Measurements from ENCODE around the gene OCLN.
"Not testable (repeated sequence)": the region's sequence is repeated elsewhere in the genome, so short reads cannot be mapped to it uniquely, and the experiment has no call there.

The OCLN gene

GRCh38 chr5:69530561-69531405 lies 38.2 kb downstream of the OCLN start:
- no peak for DNase-seq

DNA sequence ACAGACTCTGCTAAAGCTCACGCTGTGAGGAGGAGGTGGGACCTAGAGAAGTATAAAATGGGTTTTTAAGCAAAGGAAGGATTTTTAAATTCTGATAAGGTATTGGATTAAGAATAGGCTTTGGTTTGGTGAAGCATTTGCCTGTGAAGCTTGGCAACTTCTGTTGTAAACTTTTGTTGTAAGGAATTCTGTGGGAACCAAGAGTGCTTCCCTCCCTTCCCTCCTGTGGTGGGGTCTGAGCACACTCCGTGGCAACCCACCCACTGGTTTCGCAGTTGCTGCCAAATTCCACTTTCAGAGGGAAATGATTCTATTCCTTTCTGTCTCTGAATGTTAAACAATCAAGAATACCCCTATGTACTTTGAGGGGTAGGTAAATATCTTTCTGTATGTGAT lies 38.8 kb downstream of the OCLN start:
- DNase-seq, result no peak

DNA sequence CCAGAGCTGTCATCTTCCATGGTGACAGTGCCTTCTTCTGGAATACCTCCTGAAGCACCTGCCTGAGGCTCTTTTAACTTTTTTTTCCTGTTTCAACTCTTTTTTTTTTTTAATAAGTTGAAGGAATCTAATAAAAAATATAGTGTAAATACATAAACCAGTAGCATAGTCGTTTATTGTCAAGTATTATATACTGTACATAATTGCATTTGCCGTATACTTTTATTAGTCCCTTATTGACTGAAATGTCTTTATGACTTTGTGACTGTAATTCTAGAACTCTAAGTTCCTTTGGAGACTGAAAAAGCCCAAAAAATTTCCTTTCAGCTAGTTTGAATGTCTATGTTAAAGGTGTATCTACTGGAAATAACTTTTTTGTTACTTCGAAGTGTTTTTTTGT lies 45.3 kb downstream of the OCLN start:
- DNase-seq, result not testable (repeated sequence)

GRCh38 chr5:69538735-69539134 lies 46.1 kb downstream of the OCLN start:
- DNase-seq, result not testable (repeated sequence)

DNA sequence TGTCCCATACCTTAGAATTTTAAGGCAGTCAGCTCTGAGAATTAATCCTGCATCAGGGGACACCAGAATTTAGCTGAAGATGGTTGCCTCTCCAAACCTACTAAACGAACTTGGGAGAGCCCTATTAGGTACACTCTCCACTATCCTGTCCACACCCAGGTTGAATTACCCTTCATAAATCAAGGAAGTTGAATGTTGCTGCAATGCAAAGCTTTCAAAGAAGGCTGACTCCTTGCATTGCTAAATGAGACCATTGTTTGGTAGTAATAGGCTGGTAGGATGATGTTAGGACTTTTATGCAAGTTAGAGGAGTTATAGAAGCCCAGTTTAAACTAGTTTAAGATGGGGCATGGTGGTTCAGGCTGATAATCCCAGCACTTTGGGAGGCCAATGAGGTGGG lies 48.8 kb downstream of the OCLN start:
- DNase-seq, result not testable (repeated sequence)

DNA sequence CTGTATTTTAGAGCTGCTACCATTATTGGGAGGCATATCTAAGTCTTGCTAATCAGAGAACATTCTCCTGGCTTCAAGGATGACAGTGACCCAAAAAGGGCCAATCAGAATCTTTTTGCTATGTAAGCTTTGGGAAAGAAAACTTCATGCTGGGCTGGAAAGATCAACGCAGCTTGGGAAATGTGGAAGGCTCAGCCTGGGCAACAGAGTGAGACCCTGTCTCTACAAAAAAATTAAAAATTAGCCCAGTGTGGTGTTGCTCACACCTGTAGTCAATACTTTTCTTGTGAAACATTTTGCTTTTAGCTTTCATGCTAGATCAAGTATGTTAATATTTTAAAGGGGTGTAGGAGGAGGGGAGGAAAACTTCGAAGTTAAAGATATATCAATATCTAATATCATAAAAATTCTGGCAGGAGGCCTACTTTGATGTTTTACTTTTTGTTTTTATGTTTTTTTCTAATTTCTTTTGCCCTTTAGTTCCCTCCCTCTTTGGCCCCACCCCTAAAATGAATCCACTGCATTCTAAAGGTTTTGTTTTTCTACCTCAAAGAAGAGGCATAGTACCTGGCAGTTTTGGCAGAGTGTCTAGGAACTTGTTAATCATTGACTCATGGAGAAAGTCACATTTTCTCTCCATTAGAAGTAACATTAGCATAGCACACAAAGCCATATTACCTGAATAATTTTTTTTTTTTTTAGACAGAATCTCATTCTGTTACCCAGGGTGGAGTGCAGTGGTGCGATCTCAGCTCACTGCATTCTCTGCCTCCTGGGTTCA lies 50.4 kb downstream of the OCLN start:
- not testable (repeated sequence) for DNase-seq

- DNase-seq, result not testable (repeated sequence)
Observed at GRCh38 chr5:69544602-69545001, 52.0 kb downstream of the OCLN start.

- not testable (repeated sequence) for DNase-seq
Observed at GRCh38 chr5:69559908-69560330, 67.3 kb downstream of the OCLN start, which contains the start of gene GTF2H2C. Gene GTF2H2C, plus strand, starts transcription at chr5:69560191. Its CDS starts 4,942 bp downstream, at chr5:69565133.

DNA sequence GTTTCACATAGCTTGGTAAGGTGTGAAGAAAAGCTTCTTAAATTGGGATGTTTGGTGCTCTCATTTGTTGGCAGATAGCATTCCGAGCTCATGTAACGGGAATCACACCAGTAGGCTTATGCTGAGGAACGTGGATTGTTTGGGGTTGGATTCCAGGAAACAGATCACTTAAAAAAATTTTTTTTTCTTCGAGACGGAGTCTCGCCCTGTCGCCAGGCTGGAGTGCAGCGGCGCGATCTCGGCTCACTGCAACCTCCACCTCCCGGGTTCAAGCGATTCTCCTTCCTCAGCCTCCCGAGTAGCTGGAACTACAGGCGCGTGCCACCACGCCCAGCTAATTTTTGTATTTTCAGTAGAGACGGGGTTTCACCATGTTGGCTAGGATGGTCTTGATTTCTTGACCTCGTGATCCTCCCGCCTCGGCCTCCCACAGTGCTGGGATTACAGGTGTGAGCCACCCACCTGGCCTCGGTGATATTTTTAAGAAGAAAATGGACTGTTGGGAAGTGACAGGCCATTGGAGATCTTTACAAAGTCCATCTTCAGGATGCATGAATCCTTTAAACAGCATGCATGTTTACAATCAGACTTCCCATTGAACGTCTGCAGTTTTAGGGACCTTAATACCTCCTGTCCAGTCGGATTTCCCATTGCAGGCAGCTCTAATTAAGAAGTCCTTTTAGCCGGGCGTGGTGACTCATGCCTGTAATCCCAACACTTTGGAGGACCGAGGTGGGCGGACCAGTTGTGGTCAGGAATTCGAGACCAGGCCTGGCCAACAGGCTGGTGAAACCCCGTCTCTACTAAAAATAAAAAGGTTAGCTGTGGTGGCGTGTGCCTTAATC lies 68.2 kb downstream of the OCLN start:
- DNase-seq, result not testable (repeated sequence)

DNA sequence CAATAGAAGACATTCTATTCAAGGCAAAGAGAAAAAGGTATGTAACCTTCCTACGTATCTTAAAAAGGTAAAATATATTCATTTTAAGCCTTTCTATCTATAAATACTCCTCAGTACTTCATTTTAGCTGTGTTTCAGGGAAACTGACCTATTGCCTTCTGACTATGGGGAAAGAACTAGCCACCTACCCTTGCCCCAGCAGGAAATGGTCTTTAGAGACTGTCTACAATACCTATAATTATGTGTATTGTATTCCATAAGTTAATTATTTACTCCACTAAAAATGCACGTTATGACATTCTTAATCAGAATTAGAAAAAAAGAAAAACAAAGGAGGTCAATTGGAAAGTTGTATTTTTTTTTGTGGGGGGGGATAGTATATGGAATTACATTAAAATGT lies 73.6 kb downstream of the OCLN start:
- not testable (repeated sequence) for DNase-seq

GRCh38 chr5:69568072-69568471 lies 75.5 kb downstream of the OCLN start:
- DNase-seq, result not testable (repeated sequence)

DNA sequence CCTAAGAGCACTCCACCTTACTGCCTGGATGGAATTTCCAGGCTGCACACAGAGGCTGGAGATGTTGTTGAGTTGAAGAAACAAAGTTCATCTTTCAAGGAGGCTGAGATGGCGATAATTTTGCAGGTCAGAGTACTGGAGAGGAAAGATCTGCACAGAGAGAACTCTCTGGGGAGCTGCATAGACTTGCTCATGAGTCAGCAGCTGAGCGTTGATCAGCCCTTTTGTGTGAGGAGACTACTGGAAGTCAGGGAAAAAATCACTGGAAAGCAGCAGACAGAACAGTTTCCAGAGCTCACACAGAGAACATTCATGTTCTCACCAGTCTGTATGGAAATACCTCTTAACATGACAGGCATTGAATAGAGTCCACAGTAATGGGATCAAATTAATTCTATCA lies 90.8 kb downstream of the OCLN start:
- not testable (repeated sequence) for DNase-seq

DNA sequence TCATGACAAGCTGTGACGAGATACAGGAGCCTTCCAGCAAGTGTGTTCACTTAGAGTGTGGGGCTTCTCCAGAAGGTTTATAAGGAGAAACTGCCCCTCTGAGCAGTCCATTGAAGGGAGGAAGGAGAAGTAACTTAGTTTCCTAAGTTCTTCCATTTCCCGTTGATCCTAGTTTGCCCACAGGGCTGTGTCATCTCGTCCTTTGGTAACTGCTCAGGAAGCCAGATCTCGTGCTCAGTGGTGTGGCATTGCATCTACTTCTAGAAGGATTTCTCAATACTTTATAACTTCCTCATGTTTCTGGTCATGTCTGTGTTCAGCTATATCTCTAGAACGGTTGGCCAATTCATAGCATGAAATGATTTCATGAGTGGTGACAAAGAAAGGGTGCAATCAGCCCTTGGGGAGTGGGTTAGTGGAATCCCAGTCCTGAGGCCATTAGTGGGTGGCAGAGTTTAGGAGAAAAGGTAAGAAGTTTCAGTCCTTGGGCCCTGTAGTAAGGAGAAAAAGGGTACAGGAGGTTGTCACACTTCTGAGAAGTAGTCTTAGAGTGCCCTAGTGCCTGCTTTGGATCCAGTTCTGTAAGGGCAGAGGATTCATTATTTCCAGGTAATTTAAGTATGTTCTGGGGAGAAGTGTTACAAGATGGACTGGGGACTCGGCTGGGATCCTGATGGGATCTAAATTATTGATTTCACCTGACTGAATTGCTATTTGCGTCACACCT lies 103.7 kb downstream of the OCLN start:
- DNase-seq, result not testable (repeated sequence)

DNA sequence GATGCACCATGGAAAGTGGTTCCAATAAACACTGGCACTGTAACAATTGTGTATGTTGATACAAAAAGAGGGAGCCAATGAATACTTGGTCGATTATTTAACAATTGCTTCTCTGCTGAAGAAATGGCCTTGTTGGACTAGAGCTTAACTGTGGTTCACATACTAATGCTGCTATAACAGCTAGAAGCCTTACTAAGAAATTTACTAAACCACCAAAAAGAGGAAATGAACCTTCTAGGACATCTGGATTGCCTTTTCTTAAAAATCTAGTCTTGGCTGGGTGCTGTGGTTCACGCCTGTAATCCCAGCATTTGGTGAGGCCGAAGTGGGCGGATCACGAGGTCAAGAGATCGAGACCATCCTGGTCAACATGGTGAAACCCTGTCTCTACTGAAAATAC lies 109.4 kb downstream of the OCLN start:
- not testable (repeated sequence) for DNase-seq

DNA sequence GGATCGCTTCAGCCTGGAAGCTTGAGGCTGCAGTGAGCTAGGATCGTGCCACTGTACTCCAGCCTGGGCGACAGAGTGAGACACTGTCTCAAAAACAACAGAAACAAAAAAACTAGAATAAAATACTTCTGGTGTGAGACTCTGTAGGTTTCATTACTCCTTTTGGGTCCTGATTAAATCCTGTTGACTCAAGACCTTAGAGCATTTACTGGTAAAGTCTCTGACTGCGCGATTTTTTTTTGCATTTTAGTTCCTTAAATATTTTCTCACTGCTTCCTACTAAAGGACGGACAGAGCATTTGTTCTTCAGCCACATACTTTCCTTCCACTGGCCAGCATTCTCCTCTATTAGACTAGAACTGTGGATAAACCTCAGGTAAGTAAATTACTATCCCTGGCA lies 114.2 kb downstream of the OCLN start:
- DNase-seq, result not testable (repeated sequence)

Data from NCI-H1105 treated with DMSO at 0.1 percent for 48 hours (cell line).